ENCODE results near the gene MCRIP2. TPM values are rescaled to one million over a fixed set of nuclear protein-coding genes. Genes with fewer than 3 reads are reported as not detected.
"Not testable (repeated sequence)": the region's sequence is repeated elsewhere in the genome, so short reads cannot be mapped to it uniquely, and the experiment has no call there.

The MCRIP2 gene
- 65.4 and 108 TPM in 2 replicates for total RNA-seq (2014; rRNA removed; shearing (Covaris generic))

GRCh38 chr16:641326-642188, at the start of gene MCRIP2:
Gene MCRIP2 (plus strand): TSS chr16:641828. CDS start chr16:641992, 164 bp downstream.
- DNase-seq (ENCODE audit: low spot score) = peak; percentile 83
- in situ Hi-C loops (cut with HindIII; ENCODE audit: low sequenced_read_pairs) = no loop called here

DNA sequence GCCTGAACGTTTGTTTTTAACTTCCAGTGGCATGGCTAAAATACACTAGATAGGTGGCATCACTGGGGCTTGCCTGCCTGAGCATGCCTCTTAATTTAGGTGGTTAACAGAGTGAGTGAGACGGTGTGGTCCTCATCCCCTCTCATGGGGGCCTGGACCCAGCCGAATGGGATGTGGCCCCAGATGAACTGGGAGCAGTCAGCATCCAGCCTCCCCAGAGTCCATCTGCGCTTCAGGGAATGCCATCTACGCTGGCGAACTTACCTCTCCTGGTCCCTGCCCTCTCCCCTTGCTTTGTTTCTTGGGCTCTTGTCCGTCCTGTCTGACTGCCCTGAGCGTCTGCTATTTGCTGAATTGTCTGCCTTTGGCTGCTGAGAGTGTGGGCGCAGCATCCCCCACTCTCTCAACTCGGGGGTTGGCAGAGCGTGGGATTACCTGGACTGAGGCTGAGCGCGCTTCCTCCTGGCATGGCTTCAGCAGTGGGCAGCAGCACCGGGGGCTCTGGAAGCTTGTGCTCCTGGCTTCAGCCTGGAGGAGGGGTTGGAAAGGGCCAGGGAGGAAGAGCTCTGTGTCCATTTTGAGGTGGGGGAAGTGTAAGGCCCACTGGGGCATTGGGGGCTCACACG, 49.6 kb upstream of the MCRIP2 start:
- DNase-seq (ENCODE audit: low spot score) = no peak
- in situ Hi-C loops (cut with HindIII; ENCODE audit: low sequenced_read_pairs) = no loop called here

- peak; percentile 67 for DNase-seq (ENCODE audit: low spot score)
- in situ Hi-C loops (cut with HindIII; ENCODE audit: low sequenced_read_pairs) = no loop called here
Observed at GRCh38 chr16:592518-593306, 48.9 kb upstream of the MCRIP2 start.

GRCh38 chr16:593406-593805, 48.2 kb upstream of the MCRIP2 start:
- no peak for DNase-seq (ENCODE audit: low spot score)
- in situ Hi-C loops (cut with HindIII; ENCODE audit: low sequenced_read_pairs) = no loop called here

DNA sequence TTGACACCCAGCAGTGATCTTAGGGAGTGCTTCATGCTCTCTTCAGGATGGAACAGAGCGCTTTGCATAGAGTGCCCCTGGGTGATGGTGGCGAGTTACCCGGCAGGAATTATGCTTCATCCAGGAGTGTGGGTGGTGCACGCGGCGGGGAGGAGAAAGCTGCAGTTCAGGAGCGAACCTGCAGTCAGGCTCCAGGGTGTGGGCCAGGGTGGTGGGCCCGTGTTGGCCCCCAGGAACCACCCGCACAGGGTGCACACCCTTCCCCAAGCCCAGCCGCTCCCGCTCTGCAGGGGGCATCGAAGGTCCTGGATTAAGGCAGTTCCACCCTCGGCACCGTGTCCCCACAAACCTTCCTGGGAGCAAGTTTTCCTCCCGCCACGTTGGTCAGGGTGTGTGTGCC, 47.8 kb upstream of the MCRIP2 start:
- in situ Hi-C loops (cut with HindIII; ENCODE audit: low sequenced_read_pairs) = no loop called here
- no peak for DNase-seq (ENCODE audit: low spot score)

- in situ Hi-C loops (cut with HindIII; ENCODE audit: low sequenced_read_pairs) = no loop called here
- DNase-seq (ENCODE audit: low spot score) = no peak
Observed at GRCh38 chr16:595094-595528, 46.5 kb upstream of the MCRIP2 start.

DNA sequence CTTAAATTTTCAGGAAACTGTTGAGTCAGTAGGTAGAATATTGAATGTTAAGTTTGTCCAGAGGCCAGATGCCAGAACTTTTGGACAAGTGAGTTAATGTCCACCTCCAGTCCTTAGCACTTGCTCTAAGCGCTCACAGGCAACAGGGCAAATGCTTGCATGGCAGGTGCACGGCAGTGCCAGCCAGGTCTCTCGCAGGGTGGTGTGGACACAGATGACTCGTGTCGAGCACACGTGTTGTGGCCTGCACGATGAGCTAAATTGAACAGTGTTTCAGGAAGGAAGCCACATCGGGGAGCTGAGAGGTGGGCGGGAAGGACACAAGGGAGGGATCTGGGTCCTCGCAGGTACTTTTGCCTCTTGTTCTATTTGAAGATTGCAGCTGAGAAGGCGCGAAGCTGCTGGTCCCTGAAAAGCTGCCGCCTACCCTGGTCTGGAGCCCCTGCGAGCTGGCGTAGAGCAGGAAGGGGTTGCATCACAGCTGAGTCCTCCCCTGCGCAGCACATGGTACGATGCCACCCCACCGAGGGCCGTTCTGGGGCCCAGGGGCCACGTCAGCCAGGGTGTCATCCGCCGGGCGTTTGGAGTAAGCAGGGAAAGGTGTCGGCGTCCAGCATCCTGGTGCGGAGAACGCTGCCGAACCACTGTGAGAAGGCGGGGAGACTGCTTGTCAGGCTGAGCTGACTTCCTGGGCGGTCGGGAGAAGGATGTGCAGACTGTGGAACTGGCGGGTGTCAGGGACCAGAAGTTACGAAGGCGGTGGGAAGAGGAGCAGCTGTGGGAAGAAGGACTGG, 45.5 kb upstream of the MCRIP2 start:
- in situ Hi-C loops (cut with HindIII; ENCODE audit: low sequenced_read_pairs) = no loop called here
- DNase-seq (ENCODE audit: low spot score) = peak; percentile 88

DNA sequence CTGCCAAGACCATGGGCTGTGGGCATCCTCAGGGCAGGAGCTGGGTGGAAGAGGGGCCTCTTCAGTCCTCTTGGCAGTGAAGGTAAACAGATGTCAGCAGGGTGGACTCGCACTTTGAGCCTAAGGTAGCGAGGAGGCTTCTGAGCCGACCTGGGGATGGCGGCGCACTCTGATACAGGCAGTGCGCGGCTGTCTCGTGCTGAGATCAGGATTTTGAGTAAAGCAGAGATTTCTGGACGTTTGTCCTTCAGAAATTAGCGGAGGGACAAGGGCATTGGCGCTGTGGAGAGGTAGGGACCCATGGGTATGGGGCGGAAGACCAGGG, 44.9 kb upstream of the MCRIP2 start:
- no peak for DNase-seq (ENCODE audit: low spot score)
- in situ Hi-C loops (cut with HindIII; ENCODE audit: low sequenced_read_pairs) = no loop called here

- DNase-seq (ENCODE audit: low spot score); in situ Hi-C loops (cut with HindIII; ENCODE audit: low sequenced_read_pairs): not testable (repeated sequence)
Observed at GRCh38 chr16:597655-598054, 44.0 kb upstream of the MCRIP2 start.

GRCh38 chr16:598823-599739, 42.5 kb upstream of the MCRIP2 start:
- DNase-seq (ENCODE audit: low spot score) = peak; percentile 67
- in situ Hi-C loops (cut with HindIII; ENCODE audit: low sequenced_read_pairs) = no loop called here

DNA sequence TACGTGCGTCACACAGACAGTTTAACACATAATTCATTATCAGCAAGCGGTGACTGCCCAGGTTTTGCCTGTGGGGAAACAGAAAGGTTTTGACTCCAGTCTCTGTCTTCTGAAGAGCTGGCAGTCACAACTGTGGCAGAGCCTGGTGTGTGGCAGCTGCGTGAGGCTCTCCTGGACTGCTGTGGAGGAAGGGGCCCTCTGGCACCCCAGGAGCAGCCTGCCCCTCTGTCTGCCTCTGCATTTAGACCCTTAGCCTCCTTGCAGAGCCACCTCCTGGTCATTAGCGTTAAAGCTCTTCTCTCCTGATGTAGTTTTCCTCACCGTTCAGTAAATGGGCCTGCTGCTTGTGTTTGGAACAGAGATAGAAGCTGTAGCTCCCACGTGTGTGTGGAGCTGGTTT, 40.8 kb upstream of the MCRIP2 start:
- DNase-seq (ENCODE audit: low spot score) = peak; percentile 69
- in situ Hi-C loops (cut with HindIII; ENCODE audit: low sequenced_read_pairs) = no loop called here

- in situ Hi-C loops (cut with HindIII; ENCODE audit: low sequenced_read_pairs) = no loop called here
- no peak for DNase-seq (ENCODE audit: low spot score)
Observed at GRCh38 chr16:603933-604332, 37.7 kb upstream of the MCRIP2 start.

DNA sequence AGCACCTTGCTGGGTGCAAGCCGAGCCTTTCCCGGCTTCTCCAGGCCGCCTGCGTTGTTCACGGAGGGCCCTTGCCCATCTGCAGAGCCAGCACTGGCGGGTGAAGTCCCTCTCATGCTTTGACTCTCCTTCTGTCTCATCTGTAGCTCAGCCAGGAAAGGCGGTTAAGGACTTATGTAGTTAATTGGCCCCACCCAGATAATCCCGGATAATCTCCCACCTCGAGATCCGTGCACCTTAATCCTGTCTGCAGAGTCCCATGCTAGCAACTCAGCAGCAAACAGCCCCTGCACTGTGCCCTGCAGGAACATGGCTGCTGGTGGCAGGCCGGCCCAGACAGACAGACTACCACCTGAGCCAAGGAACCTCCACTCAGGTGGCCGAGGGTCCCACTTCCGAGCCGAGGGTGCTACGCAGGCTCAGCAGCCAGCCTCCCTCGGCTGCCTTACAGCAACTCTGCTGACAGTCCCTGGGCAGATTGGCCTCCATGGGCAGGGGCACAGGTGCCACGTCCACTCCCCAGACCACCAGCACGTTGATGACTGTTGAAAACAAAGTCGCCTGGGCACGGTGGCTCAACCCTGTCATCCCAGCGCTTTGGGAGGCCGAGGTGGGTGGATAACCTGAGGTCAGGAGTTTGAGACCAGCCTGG, 34.8 kb upstream of the MCRIP2 start:
- peak; percentile 60 for DNase-seq (ENCODE audit: low spot score)
- in situ Hi-C loops (cut with HindIII; ENCODE audit: low sequenced_read_pairs) = no loop called here

- in situ Hi-C loops (cut with HindIII; ENCODE audit: low sequenced_read_pairs) = no loop called here
- DNase-seq (ENCODE audit: low spot score) = no peak
Observed at GRCh38 chr16:608019-608418, 33.6 kb upstream of the MCRIP2 start.

DNA sequence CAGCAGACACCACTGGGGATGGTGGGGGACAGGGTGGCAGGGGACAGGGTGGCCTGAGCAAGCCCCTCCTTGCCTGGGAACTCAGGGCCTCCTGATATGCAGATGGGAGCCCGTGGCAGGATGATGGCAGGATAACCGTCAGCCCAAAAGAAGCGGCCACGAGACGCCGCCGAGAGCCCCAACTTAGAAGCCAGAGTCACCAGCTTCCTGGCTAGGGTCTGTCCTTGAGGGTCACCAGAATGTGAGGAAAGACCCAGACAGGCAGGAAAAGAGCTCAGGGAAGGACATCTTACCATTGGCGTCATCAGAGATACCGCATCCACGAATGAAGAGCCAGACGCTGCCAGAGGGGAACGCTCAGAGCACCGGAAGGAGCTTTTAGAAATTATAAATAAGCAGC, 32.3 kb upstream of the MCRIP2 start:
- no peak for DNase-seq (ENCODE audit: low spot score)
- in situ Hi-C loops (cut with HindIII; ENCODE audit: low sequenced_read_pairs) = no loop called here

GRCh38 chr16:609984-610383, 31.6 kb upstream of the MCRIP2 start:
- in situ Hi-C loops (cut with HindIII; ENCODE audit: low sequenced_read_pairs) = no loop called here
- DNase-seq (ENCODE audit: low spot score) = no peak

- peak; percentile 70 for DNase-seq (ENCODE audit: low spot score)
Observed at GRCh38 chr16:610513-611381, 30.9 kb upstream of the MCRIP2 start.

More at GRCh38 chr16:610513-611381, 30.9 kb upstream of the MCRIP2 start:
- in situ Hi-C loops (cut with HindIII; ENCODE audit: low sequenced_read_pairs) = no loop called here
